HG03460 (cell line): ENCODE results near the gene FRYL.
"Not testable (repeated sequence)": the region's sequence is repeated elsewhere in the genome, so short reads cannot be mapped to it uniquely, and the experiment has no call there.

Source experiments
- ATAC-seq: cut with Tn5 transposase; IDR thresholded peaks from one replicate; pipeline ENCODE4 v1.9.1; 2021; ENCODE audit not compliant: unreplicated experiment

FRYL gene

DNA sequence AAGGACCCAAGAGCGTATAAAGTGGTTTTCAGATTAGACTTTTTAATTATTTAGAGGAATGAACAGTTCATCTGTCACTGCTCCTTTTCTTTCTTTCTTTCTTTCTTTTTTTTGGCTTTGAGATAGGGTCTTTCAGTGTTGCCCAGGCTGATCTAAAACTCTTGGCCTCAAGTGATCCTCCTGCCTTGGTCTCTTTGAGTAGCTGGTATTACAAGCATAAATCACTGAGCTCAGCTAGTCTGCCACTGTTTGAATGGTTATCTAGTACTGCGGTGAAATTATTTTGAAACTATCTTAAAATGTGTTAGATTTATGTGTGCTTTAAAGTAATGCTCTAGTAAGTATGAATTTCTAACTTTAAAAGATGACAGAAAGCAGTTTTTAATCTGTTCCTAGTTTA lies 6.5 kb upstream of the FRYL start:
- no peak for ATAC-seq

DNA sequence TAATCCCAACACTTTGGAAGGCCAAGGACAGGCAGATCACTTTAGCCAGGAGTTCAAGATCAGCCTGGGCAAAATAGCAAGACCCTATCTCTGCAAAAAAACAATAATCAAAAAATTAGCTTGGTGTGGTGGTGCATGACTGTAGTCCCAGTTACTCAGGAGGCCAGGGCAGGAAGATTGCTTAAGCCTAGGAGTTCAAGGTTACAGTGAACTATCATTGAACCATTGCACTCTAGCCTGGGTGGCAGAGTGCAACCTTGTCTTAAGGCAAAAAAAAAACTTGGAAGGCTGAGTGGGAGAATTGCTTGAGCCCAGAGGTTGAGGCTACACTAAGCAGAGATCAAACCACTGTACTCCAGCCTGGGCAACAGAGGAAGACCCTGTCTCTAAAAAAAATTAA lies 5.2 kb upstream of the FRYL start:
- ATAC-seq: no peak

- ATAC-seq: no peak
Measured at GRCh38 chr4:48781968-48782367, 1.9 kb upstream of the FRYL start.

- no peak for ATAC-seq
Measured at GRCh38 chr4:48780865-48781214, 761 bp upstream of the FRYL start.

DNA sequence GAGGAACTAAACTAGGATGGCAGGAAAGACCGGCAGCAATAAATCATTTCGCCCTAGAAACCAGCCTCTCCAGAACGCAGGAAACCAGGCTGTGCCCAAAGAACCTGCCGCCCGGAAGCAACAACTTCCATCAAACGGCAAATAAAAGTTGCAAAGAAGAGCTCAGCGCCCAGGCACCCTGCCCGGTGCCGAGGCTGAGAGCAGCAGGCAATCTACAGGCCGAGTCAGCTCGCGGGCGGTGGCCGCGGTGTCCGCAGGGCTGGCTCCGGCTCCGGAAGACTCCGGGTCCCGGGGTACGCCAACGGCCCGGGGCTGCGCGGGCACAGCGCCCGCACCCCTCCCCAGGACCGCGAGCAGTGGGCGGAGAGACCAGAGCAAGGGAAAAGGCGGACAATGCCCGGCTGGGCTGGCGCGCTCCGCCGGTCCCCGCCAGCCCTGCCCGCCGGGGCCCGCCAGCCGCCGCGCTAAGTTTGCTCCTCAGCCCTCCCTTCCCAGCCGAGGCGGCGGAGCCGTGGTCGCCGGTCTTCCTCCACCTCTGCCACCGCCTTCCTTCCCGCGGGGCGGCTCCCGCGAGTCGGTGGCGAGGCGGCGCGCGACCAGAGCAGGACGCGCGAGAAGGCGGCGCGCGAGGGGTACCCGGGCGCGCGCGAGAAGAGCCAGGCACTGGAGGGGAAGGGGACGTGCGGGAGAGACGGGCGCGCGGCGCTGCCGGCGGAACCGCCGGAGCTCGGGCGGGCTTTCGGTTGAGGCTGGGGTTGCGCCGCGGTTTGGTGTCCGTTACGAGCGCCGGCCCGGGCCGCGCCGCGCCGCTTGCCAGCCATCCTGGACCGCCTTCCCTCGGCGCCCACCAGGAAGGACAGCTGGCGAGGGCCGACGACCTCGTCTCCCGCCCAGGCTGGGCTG lies 733 bp downstream of the FRYL start:
- ATAC-seq: peak; percentile 38

DNA sequence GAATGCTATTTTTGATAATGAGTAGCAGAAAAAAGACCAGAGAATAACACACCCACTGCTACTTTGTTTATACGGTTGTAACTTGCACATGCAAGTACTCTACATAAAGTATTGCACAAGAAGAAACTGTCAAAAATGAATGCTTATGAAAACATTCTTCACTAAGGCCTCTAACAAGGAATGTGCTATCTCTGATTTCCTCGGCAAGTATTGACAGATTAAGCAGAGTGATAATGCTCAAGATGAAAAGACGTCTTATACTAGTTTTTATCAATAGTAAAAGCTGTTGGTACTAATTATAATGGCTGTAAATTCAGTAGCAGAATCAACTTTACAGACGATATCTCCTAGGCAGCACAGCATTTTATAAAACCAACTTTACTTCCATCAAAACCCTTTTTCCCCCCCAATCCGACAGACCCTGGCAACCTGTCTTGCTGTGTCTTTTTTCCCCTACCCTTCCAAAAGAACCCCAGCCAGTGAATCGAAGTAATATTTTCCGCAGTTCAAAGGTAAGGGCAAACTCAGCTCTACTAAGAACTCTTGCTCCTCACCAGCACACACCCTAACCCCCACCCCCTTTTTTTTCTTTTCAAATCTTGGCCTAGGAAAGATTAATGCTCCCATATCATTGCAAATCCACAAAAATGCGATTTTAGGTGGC lies 1.5 kb downstream of the FRYL start:
- ATAC-seq: no peak

DNA sequence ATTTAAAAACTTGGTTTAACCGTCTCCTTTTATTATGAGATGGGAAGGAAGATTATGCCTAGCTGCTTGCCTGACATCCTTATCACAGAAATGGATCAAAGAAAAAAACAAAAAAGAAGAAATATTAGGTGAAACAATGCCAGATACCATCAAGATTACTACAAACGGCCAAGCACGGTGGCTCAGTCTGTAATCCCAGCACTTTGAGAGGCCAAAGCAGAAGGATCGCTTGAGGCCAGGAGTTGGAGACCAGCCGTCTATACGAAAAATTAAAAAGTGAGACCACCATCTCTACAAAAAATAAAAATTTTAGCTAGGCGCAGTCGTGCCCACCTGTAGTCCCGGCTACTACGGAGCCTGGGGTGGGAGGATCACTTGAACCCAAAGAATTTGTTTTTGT lies 2.3 kb downstream of the FRYL start:
- no peak for ATAC-seq

- no peak for ATAC-seq
Measured at GRCh38 chr4:48774760-48775710, 5.0 kb downstream of the FRYL start.

DNA sequence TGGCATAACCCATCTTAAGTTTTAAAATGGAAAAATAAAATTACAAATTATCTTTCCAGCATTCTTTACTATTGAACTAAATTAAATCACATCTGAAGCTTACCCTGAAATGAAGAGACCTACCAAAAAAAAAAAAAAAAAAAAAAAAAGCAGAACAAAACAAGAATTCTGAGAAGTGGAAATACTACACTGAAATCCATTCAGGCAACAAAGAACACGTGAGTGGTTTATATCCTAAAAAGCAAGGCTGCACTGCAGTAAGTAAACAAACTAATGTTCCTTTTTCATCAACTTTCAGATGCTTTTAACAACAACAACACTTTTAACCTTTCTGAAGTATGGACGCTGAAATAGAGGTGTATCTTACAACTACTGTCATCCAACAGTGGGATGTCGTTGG lies 7.5 kb downstream of the FRYL start:
- ATAC-seq: no peak

- no peak for ATAC-seq
Measured at GRCh38 chr4:48767055-48767929, 12.8 kb downstream of the FRYL start.

DNA sequence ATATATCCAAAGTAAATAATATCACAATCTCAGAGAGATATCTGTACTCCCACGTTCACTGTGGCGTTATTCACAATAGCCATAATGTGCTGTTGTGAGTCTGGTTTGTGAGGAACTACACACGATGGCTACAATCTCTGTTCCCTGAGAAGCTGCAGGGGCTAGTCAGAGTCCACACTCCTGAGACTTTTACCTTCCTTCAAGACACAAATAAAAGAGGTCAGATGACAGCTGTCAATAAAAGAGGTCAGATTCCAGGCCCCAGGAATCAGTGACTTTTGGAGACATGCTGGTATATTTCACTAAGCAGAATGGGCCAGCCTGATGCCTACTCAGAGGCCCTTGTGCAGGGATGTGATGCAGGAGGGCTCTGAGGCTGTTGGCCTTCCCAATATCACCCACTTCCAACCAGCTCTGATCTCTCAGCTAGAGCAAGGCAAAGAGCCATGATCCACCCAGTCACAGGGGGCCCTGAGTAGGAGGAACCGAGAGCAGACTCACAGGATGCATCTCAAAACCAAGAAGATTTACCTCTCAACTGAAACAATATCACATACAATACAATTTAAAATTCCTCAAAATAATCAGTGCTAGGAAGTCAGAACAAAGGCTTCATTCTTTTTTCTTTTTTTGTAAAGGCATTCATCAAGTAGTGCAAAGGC lies 13.8 kb downstream of the FRYL start:
- ATAC-seq: peak; percentile 68

- ATAC-seq: no peak
Measured at GRCh38 chr4:48762408-48762807, 17.7 kb downstream of the FRYL start.

GRCh38 chr4:48761286-48761685 lies 18.8 kb downstream of the FRYL start:
- ATAC-seq: no peak

DNA sequence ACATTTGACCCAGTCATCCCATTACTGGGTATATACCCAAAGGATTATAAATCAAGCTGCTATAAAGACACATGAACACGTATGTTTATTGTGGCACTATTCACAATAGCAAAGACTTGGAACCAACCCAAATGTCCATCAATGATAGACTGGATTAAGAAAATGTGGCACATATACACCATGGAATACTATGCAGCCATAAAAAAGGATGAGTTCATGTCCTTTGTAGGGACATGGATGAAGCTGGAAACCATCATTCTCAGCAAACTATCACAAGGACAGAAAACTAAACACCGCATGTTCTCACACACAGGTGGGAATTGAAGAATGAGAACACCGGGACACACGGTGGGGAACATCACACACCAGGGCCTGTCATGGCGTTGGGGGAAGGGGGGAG lies 21.4 kb downstream of the FRYL start:
- not testable (repeated sequence) for ATAC-seq

- no peak for ATAC-seq
Measured at GRCh38 chr4:48756689-48757220, 23.3 kb downstream of the FRYL start.

DNA sequence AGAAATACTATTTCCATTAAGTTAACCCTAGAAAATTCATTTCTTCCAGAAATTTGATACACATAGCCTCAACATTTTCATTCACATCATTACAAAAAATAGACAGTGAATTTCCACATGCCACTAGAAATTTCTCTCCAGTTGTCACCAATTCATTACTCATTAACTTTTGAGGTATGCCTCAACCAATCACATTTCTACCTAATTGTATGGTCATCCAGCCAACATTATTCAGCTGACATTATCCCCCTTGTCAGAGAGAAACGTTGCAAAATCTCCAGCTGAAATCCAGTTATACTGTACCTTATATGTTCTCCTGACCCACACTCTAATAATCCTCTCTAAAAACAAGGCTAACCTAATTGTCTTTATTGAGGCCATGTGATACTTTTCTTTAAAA lies 24.8 kb downstream of the FRYL start:
- no peak for ATAC-seq

DNA sequence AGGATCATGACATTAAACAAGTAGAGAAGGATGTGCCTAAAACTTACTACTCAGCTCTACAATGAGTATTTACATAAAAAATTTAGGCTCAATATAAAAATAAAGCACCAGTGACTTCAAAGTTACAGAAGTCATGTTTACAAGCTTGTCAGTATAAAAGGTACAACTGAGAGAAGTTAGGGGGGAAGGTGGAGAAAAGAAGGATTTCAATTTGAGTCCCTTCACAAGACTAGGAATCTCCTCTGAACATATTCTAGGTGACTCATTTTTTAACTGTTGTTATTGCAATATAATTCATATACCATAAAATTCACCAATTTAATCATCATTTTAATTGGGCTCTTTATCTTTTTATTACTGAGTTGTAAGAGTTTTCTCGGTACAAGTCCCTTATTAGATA lies 26.9 kb downstream of the FRYL start:
- ATAC-seq: no peak

- ATAC-seq: no peak
Measured at GRCh38 chr4:48752726-48753125, 27.4 kb downstream of the FRYL start.

DNA sequence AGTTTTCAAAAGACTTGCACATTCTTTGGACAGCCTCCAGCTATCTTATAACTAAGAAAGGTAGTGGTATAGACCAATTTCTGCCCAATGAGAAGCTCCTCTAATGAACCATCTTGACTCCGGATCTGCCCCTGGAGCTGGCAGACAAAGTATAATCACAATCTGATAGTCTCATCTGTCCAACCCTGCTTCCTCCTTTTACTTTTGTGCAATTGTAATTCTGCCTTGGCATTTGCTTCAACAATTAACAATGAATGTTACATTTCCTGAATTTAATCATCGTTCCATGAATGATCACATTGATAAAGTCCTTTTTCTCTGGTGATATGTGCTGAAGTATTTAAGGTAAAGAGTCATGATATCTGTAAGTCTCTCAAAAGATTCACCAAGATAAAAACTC lies 27.8 kb downstream of the FRYL start:
- no peak for ATAC-seq
